ENCODE data around the gene RNPEP. TPM values are rescaled to one million over a fixed set of nuclear protein-coding genes. Genes with fewer than 3 reads are reported as not detected.
A peak's percentile ranks its signal among the peaks of the same experiment; 100 is the strongest.
"Not testable (repeated sequence)": the region's sequence is repeated elsewhere in the genome, so short reads cannot be mapped to it uniquely, and the experiment has no call there.

The RNPEP gene
- total RNA-seq, 4 donors from 2014 or later, result 44.6 to 129 (median 72.2) TPM

DNA sequence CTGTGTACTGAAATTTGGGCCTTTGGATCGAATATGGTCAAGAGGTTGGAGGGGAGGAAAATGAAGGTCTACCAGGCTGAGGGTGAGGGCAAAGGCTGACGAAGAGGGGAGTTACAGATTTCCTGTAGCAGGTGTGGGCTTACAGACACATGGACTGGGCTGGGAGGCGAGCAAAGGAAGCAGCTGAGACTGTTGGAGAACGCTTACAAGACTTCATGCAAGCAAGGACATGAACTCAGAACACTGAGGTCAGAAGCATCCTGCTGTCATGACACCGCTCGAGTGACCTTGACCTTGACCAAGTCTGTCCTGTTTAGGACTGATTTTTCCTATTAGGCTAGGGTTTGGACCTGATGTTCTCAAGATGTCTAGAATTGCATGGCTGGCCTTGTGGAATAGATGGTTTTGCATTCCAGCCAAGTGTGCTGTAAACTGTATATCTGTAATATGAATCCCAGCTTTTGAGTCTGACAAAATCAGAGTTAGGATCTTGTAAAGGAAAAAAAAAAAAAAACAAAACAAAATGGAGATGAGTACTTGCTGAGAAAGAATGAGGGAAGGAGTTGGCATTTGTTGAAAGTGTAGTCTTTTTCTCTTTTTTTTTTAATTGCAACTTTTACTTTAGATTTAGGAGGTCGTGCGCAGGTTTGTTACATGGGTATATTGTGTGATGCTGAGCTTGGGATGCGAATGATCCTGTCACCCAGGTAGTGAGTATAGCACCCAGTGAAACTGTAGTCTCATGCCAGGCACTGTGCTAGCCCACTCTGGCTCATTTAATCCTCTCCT, 33.8 kb downstream of the RNPEP start:
- 68 to 69% methylated on average over 7 to 9 of the region's 9 CpGs for WGBS, 2 donors

DNA sequence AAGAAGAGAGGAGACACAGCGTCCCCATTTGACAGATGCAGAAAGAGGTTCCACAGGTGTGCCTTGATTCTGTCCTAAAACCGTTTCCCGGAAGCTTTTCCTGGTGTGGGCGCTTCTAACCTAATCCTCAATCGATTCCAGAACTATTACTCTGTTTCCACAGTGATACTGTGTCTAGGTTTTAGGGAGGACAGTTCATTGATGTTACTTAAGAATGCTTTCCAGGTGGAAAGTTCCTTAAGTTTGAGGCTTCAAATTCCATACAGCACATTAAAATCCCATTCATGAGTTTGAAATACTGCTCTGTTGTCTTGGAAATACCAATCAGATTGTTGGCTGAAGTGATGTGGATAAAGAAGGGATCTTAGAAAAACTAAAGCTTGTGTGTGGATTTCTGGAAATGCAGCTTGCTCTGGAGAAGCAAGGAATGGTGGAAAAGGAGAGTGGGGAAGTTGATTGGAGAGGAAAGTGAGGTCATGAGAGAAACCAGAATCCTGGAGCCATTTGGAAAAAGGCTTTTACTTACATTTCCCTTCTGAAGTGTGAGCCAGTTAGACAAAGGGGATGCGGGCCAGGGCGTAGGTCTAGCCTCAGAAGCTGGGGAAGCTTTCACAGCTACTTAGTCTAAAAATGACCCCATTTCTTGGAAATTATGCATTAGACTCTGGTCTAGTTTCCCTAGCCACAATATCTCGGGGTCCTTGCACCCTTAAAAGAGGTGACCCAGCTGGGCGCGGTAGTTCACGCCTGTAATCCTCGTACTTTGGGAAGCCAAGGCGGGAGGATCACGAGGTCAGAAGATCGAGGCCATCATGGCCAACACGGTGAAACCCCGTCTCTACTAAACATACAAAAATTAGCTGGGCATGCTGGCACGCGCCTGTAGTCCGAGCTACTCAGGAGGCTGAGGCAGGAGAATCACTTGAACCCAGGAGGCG, 34.6 kb downstream of the RNPEP start:
- H3K4me1 ChIP-seq, result peaks cover 18 to 84% (median 19%) of the 10 kb centered on the region in 3 donors
- DNase-seq, result no peak
- TF ChIP-seq POLR2A (IDR thresholded peaks at IDR 0.05), result no peak
- no peak for TF ChIP-seq CTCF (IDR thresholded peaks at IDR 0.05)

More for the DNA sequence above, 33.8 kb downstream of the RNPEP start:
- Histone ChIP-seq H3K9me3 (no peaks in the 10 kb centered on the region), H3K4me1 (peaks cover 15 to 87% (median 19%) of the 10 kb centered on the region in 3 donors), H3K4me3 (peak overlapping the region in 2 of 4 donors; percentile 61 to 63), H3K36me3 (peaks cover 0 to 52% (median 14%) of the 10 kb centered on the region in 3 donors), H3K27ac (peak overlapping the region; percentile 46 to 94 (median 90)), H3K27me3 (peaks cover 0 to 9% (median 0%) of the 10 kb centered on the region in 4 donors)
- intact Hi-C loops (cut with DNase I), result no loop called here
- no peak for DNase-seq
- TF ChIP-seq CTCF (IDR thresholded peaks at IDR 0.05) (no peak), POLR2A (IDR thresholded peaks at IDR 0.05) (no peak)

GRCh38 chr1:202017749-202018467, 35.5 kb downstream of the RNPEP start:
- Histone ChIP-seq H3K27ac (peak overlapping the region; percentile 89 to 94 (median 92)), H3K4me1 (peaks cover 26 to 84% (median 26%) of the 10 kb centered on the region in 3 donors), H3K27me3 (peaks cover 0 to 9% (median 0%) of the 10 kb centered on the region in 4 donors), H3K9me3 (no peaks in the 10 kb centered on the region), H3K36me3 (peaks cover 0 to 41% (median 5%) of the 10 kb centered on the region in 3 donors), H3K4me3 (peak overlapping the region in 2 of 4 donors; percentile 7 to 38)
- no peak for TF ChIP-seq POLR2A (IDR thresholded peaks at IDR 0.05)
- 65 to 76% methylated on average over 7 to 11 of the region's 18 CpGs for WGBS, 2 donors
- DNase-seq, result no peak
- intact Hi-C loops (cut with DNase I), result no loop called here

More for the DNA sequence above, 34.6 kb downstream of the RNPEP start:
- intact Hi-C loops (cut with DNase I), result no loop called here
- H3K27me3 ChIP-seq, result peaks cover 0 to 9% (median 0%) of the 10 kb centered on the region in 4 donors
- peak overlapping the region; percentile 89 to 94 (median 92) for H3K27ac ChIP-seq
- H3K36me3 ChIP-seq, result peaks cover 0 to 50% (median 10%) of the 10 kb centered on the region in 3 donors
- 75 to 76% methylated on average over 9 to 21 of the region's 21 CpGs for WGBS, 2 donors
- no peaks in the 10 kb centered on the region for H3K9me3 ChIP-seq
- no peak overlapping the region for H3K4me3 ChIP-seq

DNA sequence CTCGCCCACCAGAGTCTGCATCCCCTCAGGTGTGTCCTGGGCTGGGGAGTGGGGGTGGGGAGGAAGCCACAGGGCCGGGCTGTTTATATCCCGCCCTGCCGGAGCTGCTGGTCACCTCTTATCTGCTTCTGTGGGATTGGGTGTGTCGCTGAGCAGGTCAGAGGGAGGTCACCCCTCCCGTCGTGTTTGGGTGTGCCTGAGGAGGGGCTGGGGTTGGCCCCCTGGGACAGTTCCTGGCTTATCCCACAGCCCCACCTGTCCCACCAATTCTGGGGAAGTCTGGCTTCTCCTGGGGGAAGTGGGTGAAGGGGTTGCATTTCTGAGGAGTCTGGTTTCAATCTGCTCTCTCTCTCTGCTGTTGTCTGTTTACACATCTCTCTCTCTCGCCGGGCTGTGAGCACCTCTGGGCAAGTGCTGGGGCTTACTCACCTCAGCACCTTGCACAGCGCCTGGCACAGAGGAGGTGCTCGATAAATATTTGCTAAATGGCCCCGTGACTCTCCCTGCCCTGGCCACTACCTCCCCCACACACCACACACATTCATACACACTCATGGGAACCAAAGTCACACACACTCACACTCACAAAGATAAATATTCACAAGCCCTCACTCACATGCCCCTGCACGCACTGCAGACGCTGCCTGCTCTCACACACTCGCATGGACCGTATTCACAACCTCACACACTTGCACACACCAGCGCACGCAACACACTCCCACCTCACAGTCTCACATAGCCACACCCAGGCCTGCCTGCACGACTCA, 36.2 kb downstream of the RNPEP start:
- peak overlapping the region; percentile 89 to 94 (median 92) for H3K27ac ChIP-seq
- peaks cover 0 to 34% (median 0%) of the 10 kb centered on the region in 3 donors for H3K36me3 ChIP-seq
- DNase-seq, result no peak
- intact Hi-C loops (cut with DNase I), result no loop called here
- WGBS, 2 donors, result 40 to 53% methylated on average over 12 of the region's 19 CpGs
- TF ChIP-seq CTCF (IDR thresholded peaks at IDR 0.05) (no peak), POLR2A (IDR thresholded peaks at IDR 0.05) (peak in 1 of 4 donors; percentile 20)
- no peaks in the 10 kb centered on the region for H3K9me3 ChIP-seq
- H3K27me3 ChIP-seq, result peaks cover 0 to 9% (median 0%) of the 10 kb centered on the region in 4 donors
- peak overlapping the region in 2 of 4 donors; percentile 7 to 38 for H3K4me3 ChIP-seq
- H3K4me1 ChIP-seq, result peaks cover 20 to 84% (median 26%) of the 10 kb centered on the region in 3 donors

GRCh38 chr1:202019235-202019558, 36.7 kb downstream of the RNPEP start:
- DNase-seq; H3K4me3 ChIP-seq; H3K9me3 ChIP-seq; intact Hi-C loops (cut with DNase I); H3K27me3 ChIP-seq: not testable (repeated sequence)
- peaks cover 0 to 28% (median 0%) of the 10 kb centered on the region in 3 donors for H3K36me3 ChIP-seq
- H3K27ac ChIP-seq, result peak overlapping the region; percentile 89 to 94 (median 92)
- 20 to 38% methylated on average over 1 to 3 of the region's 8 CpGs for WGBS, 2 donors
- peaks cover 17 to 79% (median 26%) of the 10 kb centered on the region in 3 donors for H3K4me1 ChIP-seq
